Fibroblast of villous mesenchyme (primary cell): ENCODE results near the gene NLGN1. TPM values are rescaled to one million over a fixed set of nuclear protein-coding genes. Genes with fewer than 3 reads are reported as not detected.

Experiments used
- DNase-seq: peaks from one replicate; pipeline ENCODE4 v3.0.0-alpha.2; 2010; ENCODE audit warnings: low read depth
- H3K4me3 ChIP-seq: 2 replicates; pipeline ENCODE4 v1.5.1; 2011; ENCODE audit warnings: low read depth, mild to moderate bottlenecking, low read length
- CTCF ChIP-seq: IDR thresholded peaks from 2 replicates; pipeline ENCODE4 v1.5.1; 2012; ENCODE audit warnings: low read depth, mild to moderate bottlenecking, low read length; ENCODE audit not compliant: insufficient read depth
- total RNA-seq: library from RNA; depleted of rRNA; stranded (reverse); fragments of >200 nt; gene quantifications from 2 replicates; pipeline ENCODE4 v1.2.3, GENCODE V29; 2012

NLGN1 gene
- total RNA-seq, 1 donor, result 18.1 TPM

DNA sequence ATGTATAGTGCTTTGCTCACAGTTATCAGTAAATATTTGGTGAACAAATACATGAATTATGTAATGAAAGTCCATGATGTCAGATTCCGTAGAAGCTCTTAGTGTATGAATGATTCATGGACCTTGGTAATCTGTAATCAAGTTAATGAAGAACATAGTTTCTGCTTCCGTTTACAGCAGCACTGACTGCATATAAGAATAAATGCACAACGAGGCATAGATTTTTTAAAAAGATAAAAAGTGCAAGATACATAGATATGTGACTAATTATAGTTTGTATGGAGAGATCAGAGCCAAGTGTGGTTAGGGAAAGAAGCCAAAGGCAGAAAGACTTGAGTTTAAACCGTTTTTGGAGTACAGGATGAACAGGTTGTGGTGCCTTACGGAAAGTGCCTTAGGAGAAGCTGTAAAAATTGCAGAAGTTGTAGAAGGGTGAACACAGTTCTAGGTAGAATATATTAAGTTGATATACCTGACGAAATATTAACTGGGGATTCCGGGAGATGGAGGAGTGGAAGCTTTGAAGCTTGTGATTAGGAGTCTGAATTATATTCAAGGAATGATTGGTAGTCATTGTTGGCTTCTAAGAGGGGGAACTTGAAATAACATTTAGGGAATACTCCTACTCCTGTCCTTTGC lies 293.1 kb downstream of the NLGN1 start:
- no peak for TF ChIP-seq CTCF
- no peak overlapping the region for H3K4me3 ChIP-seq
- DNase-seq, result no peak

- no peak overlapping the region for H3K4me3 ChIP-seq
- DNase-seq, result no peak
- TF ChIP-seq CTCF, result no peak
Measured at GRCh38 chr3:173699353-173699752, 301.8 kb downstream of the NLGN1 start.

GRCh38 chr3:173700336-173700735 lies 302.8 kb downstream of the NLGN1 start:
- TF ChIP-seq CTCF, result no peak
- no peak for DNase-seq
- H3K4me3 ChIP-seq, result no peak overlapping the region

DNA sequence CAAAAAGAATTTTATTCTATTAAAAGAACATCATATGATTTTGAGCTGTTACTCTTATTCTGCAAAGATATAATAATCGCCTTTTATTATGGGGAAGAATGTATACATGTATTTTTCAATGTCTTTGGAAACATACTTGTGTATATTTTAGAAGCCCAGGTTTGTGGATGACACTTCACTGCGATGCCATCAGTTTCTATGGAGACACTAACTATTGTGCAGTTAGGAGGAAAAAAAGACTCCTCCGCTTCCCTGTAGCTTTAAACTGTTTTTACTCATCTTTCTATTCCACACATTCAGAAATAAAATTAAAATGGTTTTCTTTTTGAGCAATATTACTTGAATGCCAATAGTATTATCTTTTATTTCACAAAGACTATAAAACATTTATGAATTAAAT lies 305.0 kb downstream of the NLGN1 start:
- no peak for TF ChIP-seq CTCF
- H3K4me3 ChIP-seq, result no peak overlapping the region
- no peak for DNase-seq

GRCh38 chr3:173703771-173704170 lies 306.2 kb downstream of the NLGN1 start:
- no peak for TF ChIP-seq CTCF
- no peak for DNase-seq
- no peak overlapping the region for H3K4me3 ChIP-seq

GRCh38 chr3:173706630-173707029 lies 309.1 kb downstream of the NLGN1 start:
- no peak overlapping the region for H3K4me3 ChIP-seq
- TF ChIP-seq CTCF, result no peak
- no peak for DNase-seq

DNA sequence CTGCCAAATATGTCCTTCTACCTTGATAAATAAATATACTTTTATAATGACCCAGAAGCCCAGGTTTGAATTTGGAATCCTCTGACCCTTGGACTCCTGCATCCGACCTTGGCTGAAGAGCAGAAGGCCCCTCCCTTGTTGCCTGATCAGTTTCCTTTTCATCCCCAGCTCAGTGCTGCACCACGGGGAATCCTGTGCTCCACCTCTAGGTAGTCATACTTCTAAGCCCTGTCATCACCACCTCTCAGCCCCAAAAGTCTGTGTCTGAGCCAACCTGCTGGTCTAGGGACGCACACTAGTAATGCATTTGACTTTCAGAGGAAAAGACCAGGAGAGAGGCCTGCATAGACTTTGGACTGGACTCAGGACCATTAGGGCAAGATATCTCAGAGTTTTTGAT lies 310.6 kb downstream of the NLGN1 start:
- no peak overlapping the region for H3K4me3 ChIP-seq
- no peak for DNase-seq
- TF ChIP-seq CTCF, result no peak
